BLaER1 (cell line): ENCODE data around the gene SUSD4.

ENCODE experiments used
- H3K27ac ChIP-seq: shearing (Covaris generic); formaldehyde crosslinking; 2 replicates; pipeline ENCODE4 v1.8.1; 2022
- H3K27me3 ChIP-seq: shearing (Covaris generic); formaldehyde crosslinking; 2 replicates; pipeline ENCODE4 v1.8.1; 2022
- H3K36me3 ChIP-seq: shearing (Covaris generic); formaldehyde crosslinking; 2 replicates; pipeline ENCODE4 v1.8.1; 2022
- H3K4me1 ChIP-seq: shearing (Covaris generic); formaldehyde crosslinking; 2 replicates; pipeline ENCODE4 v1.8.1; 2022
- H3K4me2 ChIP-seq: shearing (Covaris generic); formaldehyde crosslinking; 2 replicates; pipeline ENCODE4 v1.8.1; 2022
- H3K4me3 ChIP-seq: shearing (Covaris generic); formaldehyde crosslinking; 2 replicates; pipeline ENCODE4 v1.8.1; 2022
- H3K9ac ChIP-seq: shearing (Covaris generic); formaldehyde crosslinking; 2 replicates; pipeline ENCODE4 v1.8.1; 2022
- H3K9me3 ChIP-seq: shearing (Covaris generic); formaldehyde crosslinking; 2 replicates; pipeline ENCODE4 v1.8.1; 2022
- H4K20me1 ChIP-seq: shearing (Covaris generic); formaldehyde crosslinking; 2 replicates; pipeline ENCODE4 v1.8.1; 2022
- Cebpa-rat ChIP-seq: shearing (Covaris generic); IDR thresholded peaks from 2 replicates; pipeline ENCODE4 v1.8.1; 2022

The SUSD4 gene

DNA sequence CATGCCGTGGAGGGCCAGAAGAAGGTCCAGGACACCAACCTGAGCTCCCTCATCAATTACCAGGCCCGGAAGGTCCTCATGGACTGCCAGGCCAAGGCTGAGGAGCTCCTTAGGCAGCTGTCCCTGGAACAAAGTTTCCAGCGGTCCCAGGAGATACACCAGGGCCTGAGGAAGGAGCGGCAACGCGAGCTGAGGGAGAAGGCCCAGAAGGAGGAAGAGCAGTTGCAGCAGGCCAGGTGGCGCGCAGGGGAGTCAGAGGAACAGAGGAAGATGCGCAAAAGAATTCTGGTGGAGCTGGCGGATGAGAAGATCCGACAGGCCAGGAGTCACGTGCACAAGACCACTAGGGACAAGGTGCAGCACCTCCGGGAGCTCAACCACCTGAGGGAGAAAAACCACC lies 30.7 kb upstream of the SUSD4 start:
- Histone ChIP-seq H3K9me3 (peaks cover 14% of the 10 kb centered on the region; the same call in 1 of the 2 replicates), H3K27ac (no peak overlapping the region), H3K9ac (no peak overlapping the region), H3K27me3 (no peaks in the 10 kb centered on the region), H3K36me3 (no peaks in the 10 kb centered on the region), H3K4me1 (no peaks in the 10 kb centered on the region), H3K4me3 (no peak overlapping the region), H4K20me1 (no peaks in the 10 kb centered on the region), H3K4me2 (no peak overlapping the region)
- TF ChIP-seq Cebpa-rat, result no peak

DNA sequence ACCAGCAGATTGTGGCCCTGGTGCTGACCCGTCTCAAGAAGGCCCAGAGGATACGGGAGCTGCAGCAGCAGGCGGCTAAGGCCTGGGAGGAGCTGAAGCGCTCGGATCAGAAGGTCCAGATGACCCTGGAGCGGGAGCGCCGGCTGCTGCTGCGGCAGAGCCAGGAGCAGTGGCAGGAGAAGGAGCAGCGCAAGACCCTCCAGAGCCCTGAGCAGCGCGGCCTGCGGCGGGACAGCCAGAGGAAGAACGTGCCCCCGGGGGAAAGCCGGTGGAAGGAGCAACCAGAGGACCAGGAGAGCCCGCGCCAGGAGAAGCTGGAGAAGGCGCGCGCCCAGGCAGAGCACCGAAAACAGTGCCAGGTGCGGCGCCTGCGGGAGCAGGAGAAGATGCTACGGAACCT lies 30.3 kb upstream of the SUSD4 start:
- Histone ChIP-seq H3K4me3 (no peak overlapping the region), H3K9ac (no peak overlapping the region), H3K4me1 (no peaks in the 10 kb centered on the region), H3K4me2 (no peak overlapping the region), H3K36me3 (no peaks in the 10 kb centered on the region), H3K27me3 (no peaks in the 10 kb centered on the region), H4K20me1 (no peaks in the 10 kb centered on the region), H3K9me3 (peaks cover 14% of the 10 kb centered on the region; the same call in 1 of the 2 replicates), H3K27ac (no peak overlapping the region)
- TF ChIP-seq Cebpa-rat, result no peak

DNA sequence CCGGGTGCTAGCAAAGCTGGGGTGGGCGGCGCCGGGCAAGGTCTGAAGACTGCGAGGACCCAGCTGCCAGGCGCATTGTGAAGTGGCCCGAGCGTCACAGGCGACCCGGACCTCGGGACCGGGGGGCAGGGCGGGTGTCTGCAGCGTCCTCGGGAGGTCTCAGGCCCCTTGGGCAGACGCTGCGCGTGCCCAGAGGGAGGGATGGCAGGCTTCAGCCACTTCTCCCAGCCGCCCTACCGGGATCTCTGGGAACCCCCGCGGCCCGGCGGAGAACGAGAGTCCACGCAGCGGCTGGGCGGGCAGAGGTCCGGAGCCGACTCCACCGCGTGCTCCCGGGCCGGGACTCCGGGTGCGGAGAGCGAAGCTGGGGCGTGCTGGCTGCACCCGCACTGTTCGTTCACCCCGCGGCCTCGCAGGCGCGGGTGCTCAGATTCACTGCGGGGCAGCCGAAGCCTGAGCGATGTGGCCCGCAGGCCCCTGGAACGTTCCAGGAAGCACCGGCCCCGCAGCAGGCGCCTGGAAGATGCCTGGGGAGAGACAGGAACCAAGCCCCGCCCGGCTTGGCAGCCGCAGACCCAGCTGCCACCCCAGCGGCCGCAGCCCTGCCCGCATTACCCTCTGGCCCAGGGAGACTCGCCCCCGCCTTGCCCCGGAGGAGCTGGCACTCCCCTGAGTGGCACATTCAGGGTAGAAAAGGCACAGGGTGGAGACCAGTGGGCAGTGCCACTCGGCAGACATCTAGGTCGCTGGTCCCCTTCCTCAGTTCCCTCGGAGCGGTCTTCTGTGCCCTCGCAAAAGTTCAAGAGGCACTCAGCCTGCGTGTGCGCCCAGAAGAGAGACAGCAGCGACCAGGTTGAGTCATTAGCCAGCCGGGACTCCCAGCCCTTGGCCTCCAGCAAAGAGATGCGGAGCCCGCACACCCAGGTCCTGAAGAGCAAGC lies 29.6 kb upstream of the SUSD4 start, which contains the start of gene CCDC185:
Gene CCDC185 (plus strand): TSS at position 141 of the 940 bp plus-strand sequence. CDS start 61 bp downstream, at position 202.
- TF ChIP-seq Cebpa-rat, result no peak
- H3K27ac ChIP-seq, result no peak within 1 kb of the TSS
- no peaks in the 10 kb centered on the region for H3K4me1 ChIP-seq
- H3K4me2 ChIP-seq, result no peak within 1 kb of the TSS
- H3K4me3 ChIP-seq, result no peak within 1 kb of the TSS
- H3K9ac ChIP-seq, result no peak within 1 kb of the TSS
- no peaks in the 10 kb centered on the region for H4K20me1 ChIP-seq
- H3K27me3 ChIP-seq, result no peaks in the 10 kb centered on the region
- H3K36me3 ChIP-seq, result no peaks in the 10 kb centered on the region
- H3K9me3 ChIP-seq, result peaks cover 14% of the 10 kb centered on the region; the same call in 1 of the 2 replicates

- TF ChIP-seq Cebpa-rat, result no peak
- H3K9ac ChIP-seq, result no peak overlapping the region
- no peak overlapping the region for H3K27ac ChIP-seq
- no peaks in the 10 kb centered on the region for H3K4me1 ChIP-seq
- H3K27me3 ChIP-seq, result no peaks in the 10 kb centered on the region
- no peaks in the 10 kb centered on the region for H4K20me1 ChIP-seq
- H3K36me3 ChIP-seq, result no peaks in the 10 kb centered on the region
- H3K4me2 ChIP-seq, result no peak overlapping the region
- H3K4me3 ChIP-seq, result no peak overlapping the region
- peaks cover 14% of the 10 kb centered on the region; the same call in 1 of the 2 replicates for H3K9me3 ChIP-seq
Measured at GRCh38 chr1:223390618-223391017, 26.6 kb upstream of the SUSD4 start.

GRCh38 chr1:223386013-223386412 lies 22.0 kb upstream of the SUSD4 start:
- no peaks in the 10 kb centered on the region for H3K4me1 ChIP-seq
- H3K27me3 ChIP-seq, result no peaks in the 10 kb centered on the region
- H3K4me2 ChIP-seq, result no peak overlapping the region
- H3K4me3 ChIP-seq, result no peak overlapping the region
- H3K9ac ChIP-seq, result no peak overlapping the region
- no peaks in the 10 kb centered on the region for H3K36me3 ChIP-seq
- H3K9me3 ChIP-seq, result no peaks in the 10 kb centered on the region
- no peaks in the 10 kb centered on the region for H4K20me1 ChIP-seq
- no peak for TF ChIP-seq Cebpa-rat
- H3K27ac ChIP-seq, result no peak overlapping the region

GRCh38 chr1:223378754-223379153 lies 14.8 kb upstream of the SUSD4 start:
- Histone ChIP-seq H3K27me3 (no peaks in the 10 kb centered on the region), H3K27ac (no peak overlapping the region), H3K4me3 (no peak overlapping the region), H3K9ac (no peak overlapping the region), H3K4me1 (no peaks in the 10 kb centered on the region), H3K9me3 (peaks cover 22% of the 10 kb centered on the region), H4K20me1 (no peaks in the 10 kb centered on the region), H3K4me2 (no peak overlapping the region), H3K36me3 (no peaks in the 10 kb centered on the region)
- TF ChIP-seq Cebpa-rat, result no peak

DNA sequence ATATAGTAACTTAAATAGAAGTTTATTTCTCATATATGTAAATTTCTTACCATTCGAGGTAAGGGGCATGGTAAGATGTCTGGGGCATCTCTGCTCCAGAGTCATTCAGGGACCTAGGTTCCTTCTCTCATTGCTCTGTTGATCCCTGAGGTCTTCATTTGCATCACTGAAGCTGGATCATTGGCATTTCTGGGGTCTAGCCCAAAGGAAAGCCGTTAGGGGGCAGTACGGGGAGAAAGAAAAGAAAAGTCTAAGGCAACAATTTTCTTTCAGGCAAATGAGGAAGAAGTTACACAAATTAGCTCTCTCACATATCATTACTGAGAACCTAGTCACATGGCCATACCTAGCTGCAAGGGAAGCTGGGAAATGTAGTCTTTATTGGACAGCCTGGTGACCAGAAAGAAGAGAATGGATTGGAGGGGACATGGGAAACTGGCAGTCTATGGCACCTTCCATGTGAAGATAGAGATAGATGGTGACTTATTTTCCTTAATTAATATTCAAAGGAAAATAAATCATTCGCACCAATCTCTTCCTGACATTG lies 10.2 kb upstream of the SUSD4 start:
- Histone ChIP-seq H3K27ac (no peak overlapping the region), H3K4me3 (no peak overlapping the region), H3K9me3 (peaks cover 28% of the 10 kb centered on the region), H3K36me3 (no peaks in the 10 kb centered on the region), H3K9ac (no peak overlapping the region), H3K4me1 (no peaks in the 10 kb centered on the region), H4K20me1 (no peaks in the 10 kb centered on the region), H3K4me2 (no peak overlapping the region), H3K27me3 (no peaks in the 10 kb centered on the region)
- TF ChIP-seq Cebpa-rat, result no peak

DNA sequence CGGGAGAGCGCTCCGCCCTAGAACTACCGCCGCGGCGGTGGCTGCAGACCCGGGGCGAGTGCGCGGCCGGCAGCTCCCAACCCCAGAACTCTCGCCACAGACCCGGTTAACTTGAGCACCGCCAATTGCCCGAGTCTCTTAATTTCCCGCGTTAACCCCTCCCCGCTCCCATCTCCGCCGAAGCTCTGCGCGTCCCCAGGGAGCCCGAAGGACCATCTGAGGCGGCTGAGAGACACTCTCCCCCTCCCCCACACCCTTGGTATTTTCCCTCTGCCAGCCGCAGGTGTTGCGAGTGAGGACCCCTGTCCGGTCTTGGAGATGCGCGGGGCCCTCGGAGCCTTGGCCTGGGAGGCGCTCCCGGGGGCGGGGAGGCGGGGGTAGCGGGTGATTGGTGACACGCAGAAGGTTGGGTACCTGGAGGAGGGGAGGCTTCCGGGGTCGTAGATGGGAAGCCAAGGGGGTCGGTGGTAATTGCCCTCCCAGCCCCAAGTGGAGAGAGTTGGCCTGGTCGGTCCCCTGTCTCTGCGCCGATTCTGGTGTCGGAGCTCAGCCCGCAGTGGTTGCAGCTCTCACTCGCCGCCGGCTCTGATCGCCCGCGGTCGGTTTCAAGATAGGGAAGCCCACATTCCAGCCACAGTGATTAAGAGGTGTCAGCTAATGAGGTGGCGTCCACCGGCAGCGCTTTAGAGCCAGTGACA lies 858 bp upstream of the SUSD4 start:
- Histone ChIP-seq H3K9ac (no peak overlapping the region), H4K20me1 (peaks cover 9% of the 10 kb centered on the region; the same call in 1 of the 2 replicates), H3K27me3 (peaks cover 22% of the 10 kb centered on the region)

GRCh38 chr1:223363057-223363855 lies 720 bp downstream of the SUSD4 start:
- Histone ChIP-seq H4K20me1 (peaks cover 9% of the 10 kb centered on the region; the same call in 1 of the 2 replicates), H3K4me2 (peak overlapping the region; percentile 98), H3K9ac (peak overlapping the region; percentile 60; the same call in 1 of the 2 replicates), H3K36me3 (no peaks in the 10 kb centered on the region), H3K9me3 (no peaks in the 10 kb centered on the region), H3K27ac (no peak overlapping the region), H3K4me3 (peak overlapping the region; percentile 73), H3K27me3 (peaks cover 22% of the 10 kb centered on the region), H3K4me1 (peaks cover 10% of the 10 kb centered on the region)
- TF ChIP-seq Cebpa-rat, result no peak

More for the DNA sequence above, 858 bp upstream of the SUSD4 start:
- no peak for TF ChIP-seq Cebpa-rat
- H3K4me2 ChIP-seq, result peak overlapping the region; percentile 98
- peak overlapping the region; percentile 73 for H3K4me3 ChIP-seq
- no peaks in the 10 kb centered on the region for H3K9me3 ChIP-seq
- peaks cover 10% of the 10 kb centered on the region for H3K4me1 ChIP-seq
- no peak overlapping the region for H3K27ac ChIP-seq
- H3K36me3 ChIP-seq, result no peaks in the 10 kb centered on the region
